DMS53 treated with DMSO at 0.1 percent for 48 hours (cell line): ENCODE results near the gene PLEKHB2.
"Not testable (repeated sequence)": the region's sequence is repeated elsewhere in the genome, so short reads cannot be mapped to it uniquely, and the experiment has no call there.

Source experiments
- DNase-seq: peaks from one replicate; lab custom pipeline; 2025; ENCODE audit not compliant: unreplicated experiment; lab: John Stamatoyannopoulos, UW

The PLEKHB2 gene, protein sequence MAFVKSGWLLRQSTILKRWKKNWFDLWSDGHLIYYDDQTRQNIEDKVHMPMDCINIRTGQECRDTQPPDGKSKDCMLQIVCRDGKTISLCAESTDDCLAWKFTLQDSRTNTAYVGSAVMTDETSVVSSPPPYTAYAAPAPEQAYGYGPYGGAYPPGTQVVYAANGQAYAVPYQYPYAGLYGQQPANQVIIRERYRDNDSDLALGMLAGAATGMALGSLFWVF

DNA sequence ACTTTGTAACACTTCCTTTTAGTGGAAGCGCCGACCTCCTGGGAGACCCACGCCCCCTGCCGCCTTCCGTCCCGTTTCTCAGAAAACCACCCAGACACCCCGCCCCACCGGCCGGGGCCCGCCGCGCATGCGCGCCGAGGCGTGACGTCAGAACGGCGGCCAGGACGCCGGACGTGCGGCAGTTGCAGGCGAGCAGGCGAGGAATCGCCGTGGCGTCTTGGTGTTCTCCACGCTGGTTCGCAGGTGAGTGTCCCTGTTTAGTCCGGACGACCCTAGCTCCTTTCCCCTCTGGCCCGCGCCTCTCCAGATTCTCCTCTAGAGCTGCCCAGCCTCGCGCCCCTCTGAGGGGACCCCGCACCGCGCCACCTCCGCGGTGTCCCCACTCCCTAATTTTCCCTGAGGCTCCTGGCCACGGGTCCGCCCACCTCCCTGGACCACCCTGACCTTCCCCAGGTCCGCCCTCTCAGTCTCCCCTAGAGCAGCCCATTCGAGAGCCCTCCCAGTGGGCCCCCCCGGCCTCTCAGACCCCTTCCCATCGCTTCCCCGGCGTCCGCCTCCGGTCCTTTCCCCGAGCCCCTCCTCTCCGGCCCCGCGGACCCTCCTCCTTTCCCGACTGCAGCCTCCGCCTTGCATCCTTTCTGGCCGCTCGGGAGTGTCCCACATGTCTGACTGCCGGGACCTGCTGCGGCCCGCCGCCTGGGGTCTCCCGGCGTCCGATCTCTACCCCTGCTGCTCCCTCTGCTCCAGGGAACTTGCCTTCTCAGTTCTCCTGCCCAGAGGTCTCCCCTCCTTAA, at the start of gene PLEKHB2:
TSS of gene PLEKHB2 (plus strand) at position 181 of the 794 bp plus-strand sequence. CDS start 15,606 bp downstream, outside the sequence.
- no peak for DNase-seq

DNA sequence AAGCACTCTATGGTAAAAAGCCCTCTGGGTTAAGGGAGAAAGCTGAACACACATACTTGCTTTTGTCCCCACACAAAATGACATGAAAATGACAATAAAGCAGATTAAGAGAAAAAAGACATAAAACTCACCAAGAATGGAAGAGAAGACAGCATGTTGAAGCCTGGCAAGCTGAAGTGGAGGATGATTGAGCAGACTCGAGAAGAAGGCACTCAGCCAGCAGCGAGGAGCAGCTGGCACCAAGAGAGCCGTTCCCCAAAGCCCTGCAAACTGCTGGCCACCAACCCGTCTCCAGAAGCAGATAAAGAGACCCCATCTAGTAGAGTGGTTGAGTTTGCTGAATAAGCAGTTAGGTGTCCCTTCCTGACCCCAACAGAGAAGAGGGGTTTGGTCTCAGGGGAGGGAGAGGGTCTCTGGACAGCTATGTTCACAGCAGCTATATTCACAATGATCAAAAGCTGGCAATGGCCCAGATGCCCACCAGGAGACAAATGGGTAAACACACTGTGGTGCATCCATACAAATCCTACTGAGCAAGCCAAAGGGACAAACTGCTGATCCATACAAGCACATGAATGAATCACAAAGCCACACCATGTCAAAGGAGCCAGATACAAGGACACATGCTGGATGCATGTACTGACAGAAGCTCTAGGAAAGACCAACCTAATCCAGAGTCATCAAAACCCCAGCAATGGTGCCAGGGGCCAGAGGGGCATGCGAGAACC, 48.8 kb upstream of the PLEKHB2 start:
- no peak for DNase-seq

DNA sequence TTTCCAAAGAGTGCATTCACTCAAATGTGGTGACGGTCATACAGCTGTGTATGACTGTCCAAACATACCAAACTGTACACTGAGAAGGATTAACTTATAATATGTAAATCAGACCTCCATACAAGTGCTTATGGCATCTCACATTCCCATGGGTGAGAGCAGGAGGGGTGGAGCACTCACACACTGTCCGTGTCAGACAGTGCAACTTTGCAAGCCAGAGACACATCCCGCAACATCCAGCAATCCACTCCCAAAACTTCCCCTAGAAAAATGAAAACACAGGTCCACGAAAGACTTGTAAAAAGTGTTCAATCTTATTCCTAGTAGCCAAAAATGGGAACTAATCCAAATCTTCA, 48.2 kb upstream of the PLEKHB2 start:
- no peak for DNase-seq

DNA sequence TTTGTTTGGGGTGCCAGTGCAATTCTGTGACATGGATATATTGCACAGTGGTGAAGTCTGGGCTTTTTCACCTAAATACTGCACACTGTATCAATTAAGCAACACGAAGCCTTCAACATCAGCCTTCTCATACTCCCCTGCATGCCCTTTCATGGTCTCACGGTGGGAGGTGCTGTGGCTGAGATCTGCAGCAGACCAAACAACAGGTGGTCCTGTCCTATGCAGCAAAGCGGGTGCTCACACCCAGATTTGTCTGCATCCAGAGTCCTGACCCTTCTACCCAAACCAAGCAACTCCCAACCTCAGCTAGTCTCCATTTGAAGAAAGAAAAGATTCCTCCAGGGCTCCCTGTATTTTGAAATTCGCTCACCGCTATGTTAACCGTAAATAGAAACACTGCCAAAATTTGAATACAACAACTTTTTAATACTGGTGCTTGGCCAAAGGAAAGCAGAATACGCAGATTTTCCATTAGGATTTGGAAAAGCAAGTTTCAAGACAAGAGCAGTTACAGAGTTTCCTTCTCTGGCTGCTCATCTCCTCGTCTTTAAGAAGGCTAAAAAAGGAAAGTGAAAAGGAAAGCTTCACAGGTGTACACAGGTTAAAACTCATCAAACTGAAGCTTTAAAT, 46.8 kb upstream of the PLEKHB2 start:
- DNase-seq, result no peak

DNA sequence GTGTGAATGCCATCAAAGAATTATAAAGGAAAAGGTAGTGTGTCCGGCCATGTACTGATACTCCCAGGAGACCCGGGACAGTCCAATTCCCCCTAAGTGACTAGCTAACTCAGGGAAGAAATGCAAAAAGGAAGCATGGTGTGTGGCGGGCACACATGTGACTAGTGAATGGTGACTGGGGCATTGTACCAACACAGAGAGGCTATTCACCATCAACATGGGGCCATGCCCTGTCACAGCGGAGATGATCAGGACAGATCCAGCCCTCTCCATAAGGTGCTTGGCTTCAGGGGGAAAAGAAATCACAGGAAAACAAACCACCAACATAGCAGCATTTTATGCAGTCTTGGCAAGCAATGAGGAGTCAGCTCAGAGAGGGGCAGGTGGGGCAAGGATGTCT, 46.2 kb upstream of the PLEKHB2 start:
- DNase-seq, result no peak

DNA sequence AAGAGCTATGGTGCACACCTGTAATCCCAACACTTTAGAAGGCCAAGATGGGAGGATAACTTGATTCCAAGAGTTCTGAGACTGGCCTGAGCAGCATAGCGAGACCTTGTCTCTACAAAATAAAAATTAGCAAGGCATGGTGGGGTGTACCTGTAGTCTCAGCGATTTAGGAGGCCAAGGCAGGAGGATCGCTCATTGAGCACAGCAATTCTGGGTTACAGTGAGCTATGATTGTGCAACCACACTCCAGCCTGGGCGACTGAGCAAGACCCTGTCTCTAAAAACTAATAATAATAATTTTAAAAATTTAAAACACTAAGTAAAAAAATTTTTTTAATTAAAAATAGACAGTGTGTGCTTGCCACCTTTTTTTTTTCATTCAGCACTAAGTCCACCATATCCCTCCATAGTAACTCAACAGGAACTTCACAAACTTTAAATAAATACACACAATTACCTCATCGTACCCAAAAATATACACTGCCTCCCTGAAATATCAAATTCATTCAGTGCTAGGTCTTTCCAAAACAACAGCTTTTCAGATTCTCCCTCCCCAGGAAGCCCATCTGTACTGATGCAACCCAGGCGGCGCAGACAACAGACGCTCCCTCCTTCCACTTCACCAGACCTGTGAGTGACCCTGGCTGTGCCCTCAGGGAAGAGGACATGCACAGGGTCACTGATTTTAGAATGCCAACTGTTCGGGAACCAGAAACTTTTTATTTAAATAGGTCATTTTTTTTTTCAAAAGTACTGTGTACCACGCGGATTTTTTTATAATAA, 41.4 kb upstream of the PLEKHB2 start:
- no peak for DNase-seq

DNA sequence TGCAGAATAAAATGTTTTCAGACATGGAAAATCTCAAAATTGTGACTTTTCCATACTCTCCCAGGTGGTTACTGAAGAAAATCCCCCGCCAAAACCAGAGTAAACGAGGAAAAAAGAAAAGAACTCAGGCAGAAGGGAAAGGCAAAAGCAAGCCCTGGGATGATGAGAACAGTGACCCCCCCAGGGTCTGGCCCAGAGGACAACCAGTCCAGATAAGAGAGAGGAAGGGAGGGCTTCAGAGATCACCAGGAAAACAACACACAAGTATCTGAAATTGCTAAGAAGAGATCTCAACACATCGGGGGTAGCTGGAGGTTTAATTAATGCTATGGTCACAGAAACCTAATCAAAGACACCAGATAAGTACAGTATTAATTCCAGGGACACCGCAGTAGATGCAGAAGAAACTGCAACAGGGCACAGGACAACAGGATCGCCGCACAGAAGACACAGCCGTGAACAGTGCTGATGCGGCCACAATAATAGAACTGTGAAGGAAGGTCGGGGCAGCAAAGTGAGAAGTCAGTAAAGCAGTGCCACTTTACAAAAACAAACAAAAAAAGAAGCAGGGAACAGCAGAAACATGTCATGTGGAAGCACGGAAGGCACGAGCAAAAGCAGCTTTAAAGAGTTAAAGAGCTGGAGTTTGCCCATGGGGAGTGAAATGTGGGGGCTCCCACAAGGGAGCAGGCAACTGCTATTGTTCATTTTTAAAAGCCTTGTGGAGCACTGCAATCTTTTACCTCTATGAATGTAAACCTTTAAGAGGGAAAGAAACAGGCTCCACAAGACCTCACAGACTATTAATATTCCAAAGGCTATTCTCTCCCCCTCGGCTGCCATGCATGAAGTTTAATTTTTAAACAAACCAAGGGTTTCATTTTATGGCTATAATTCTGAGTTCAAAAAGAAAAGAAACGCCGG, 40.3 kb upstream of the PLEKHB2 start:
- DNase-seq, result no peak

DNA sequence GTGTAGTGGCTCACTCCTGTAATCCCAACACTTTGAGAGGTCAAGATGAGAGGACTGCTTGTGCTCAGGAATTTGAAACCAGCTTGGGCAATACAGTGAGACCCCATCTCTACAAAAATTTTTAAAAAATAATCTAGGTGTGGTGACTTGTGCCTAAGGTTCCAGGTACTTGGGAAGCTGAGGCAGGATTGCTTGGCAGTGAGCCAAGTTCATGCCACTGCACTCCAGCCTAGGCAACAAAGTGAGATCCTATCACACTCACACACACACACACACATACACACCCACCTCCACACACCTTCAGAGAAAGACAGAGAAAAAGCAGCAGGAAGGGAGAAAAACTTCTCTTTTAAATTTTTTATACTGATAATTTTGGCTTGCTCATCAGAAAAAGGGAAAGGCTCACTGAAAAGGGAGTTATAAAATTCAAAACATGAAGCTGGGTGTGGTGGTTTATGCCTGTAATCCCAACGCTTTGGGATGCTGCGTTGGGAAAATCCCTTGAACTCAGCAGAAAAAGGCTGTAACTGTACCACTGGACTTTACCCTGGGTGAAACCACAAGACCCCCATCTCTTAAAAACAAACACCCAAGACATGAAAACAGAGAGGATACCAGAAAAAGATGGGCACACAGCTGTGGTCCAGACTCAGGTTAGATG, 37.5 kb upstream of the PLEKHB2 start:
- no peak for DNase-seq

DNA sequence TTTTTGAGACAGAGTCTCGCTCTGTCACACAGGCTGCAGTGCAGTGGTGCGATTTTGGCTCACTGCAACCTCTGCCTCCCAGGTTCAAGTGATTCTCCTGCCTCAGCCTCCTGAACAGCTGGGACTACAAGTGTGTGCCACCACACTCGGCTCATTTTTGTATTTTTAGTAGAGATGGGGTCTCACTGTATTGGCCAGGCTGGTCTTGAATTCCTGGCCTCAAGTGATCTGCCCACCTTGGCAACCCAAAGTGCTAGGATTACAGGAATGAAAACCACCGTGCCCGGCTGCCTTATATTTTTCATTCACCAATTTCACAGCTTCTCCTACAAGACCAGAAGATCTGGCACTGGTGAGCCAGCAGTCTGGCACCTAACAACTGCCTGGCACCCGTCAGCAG, 37.0 kb upstream of the PLEKHB2 start:
- not testable (repeated sequence) for DNase-seq

DNA sequence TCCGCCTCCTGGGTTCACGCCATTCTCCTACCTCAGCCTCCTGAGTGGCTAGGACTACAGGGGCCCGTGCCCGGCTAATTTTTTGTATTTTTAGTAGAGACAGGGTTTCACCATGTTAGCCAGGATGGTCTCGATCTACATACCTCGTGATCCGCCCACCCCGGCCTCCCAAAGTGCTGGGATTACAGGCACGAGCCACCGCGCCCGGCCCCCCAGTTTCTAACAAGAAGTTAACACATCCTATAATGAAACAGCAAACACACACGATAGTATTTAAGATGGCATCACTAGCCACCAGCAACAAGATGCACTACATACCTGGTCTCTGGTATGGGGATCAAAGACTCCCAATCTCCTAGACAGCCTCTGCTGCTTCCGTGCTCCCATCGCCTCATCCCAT, 29.6 kb upstream of the PLEKHB2 start:
- not testable (repeated sequence) for DNase-seq

DNA sequence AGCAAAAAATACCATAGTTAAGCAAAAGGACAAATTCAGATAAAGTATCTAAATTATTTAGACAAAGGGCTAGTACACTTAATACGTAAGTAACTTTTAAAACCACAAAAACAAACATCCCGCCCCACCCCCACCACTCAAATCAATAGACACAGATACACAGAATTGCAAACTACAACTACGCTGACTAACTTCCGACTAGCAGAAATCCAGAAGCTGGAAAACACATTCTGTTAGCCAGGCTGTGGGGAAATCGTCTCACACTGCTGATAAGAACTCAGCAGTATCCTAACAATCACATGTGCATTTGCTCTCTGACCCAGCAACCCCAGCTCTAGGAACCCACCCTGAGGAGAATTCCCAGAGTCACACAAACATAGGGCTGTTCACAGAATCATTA, 28.4 kb upstream of the PLEKHB2 start:
- no peak for DNase-seq

DNA sequence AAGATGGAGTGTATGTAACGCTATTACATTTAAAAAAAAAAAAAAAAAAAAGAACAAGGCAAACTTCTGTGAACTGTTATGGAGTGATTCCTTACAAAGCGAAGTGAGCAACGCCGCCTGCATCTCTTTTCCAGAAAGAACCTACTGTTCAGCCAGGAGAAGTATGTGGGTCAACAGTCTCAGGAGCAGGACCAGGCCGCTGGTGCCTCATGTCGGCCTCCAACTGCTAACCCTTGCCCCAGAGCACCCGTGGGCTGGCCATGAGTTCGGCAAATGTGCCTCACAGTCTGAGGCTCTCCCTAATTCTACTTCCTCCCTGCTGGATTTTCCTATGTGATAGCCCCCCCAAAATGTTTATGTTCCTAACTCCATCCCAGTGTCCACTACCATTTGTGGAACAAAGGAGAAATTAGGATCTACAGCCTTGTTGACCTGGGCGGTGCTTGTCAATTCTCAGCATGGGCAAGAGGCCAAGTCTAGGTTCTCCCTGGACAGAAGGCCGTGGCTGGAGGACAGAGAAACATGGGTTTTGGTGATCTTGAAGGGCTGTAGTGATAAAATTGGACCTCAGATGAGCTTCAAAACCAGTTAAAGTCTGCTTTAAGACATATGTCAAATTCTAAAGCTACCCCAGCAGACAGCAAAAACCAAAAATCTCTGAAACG, 27.8 kb upstream of the PLEKHB2 start:
- no peak for DNase-seq

DNA sequence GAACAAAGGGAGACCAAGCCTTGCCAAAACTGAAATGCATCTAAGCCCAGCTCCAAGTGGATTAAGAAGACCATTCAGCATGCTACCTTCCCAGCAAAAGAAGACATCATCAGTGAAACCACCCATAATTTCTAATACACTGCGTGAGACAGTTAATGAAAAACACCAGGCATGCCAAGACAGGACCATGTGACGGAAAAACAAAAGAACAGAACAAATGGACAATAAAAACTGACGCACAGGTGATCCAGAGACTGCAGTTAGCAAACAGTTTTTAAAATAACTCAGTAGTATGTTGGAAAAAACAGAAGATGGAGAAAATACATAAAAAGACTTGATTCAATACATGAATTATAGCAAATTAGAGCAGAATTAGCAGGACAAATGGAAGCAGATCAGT, 27.2 kb upstream of the PLEKHB2 start:
- no peak for DNase-seq

DNA sequence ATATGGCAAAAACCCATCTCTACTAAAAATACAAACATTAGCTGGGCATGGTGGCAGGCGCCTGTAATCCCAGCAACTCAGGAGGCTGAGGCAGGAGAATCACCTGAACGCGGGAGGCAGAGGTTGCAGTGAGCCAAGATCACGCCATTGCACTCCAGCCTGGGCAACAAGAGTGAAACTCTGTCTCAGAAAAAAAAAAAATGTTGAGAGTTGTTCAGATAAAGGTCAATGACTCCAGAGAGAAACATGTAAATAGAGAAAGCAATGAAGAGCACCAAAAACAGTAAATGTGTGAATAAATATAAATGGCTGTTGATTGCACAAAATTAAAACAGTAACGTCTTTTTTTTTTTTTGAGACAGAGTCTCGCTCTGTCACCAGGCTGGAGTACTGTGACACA, 25.2 kb upstream of the PLEKHB2 start:
- not testable (repeated sequence) for DNase-seq

DNA sequence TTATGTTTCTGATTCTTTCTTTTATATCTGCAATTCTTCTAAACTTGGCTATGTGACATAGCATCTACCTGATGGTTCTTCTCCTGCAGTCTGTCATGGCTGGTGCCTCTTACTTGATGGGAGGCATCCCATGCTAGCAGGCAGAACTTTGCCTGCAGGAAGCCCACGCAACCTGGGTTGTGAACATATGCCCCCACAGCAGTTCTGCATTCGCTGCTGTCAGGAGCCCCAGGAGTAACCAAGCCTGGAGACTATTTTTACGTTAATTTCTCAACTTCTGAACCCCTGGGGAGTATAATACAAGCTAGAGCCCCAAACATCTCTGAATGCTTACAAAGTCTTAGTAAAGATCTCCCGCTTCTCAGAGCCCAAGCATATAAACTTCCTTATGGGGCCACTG, 23.9 kb upstream of the PLEKHB2 start:
- no peak for DNase-seq

DNA sequence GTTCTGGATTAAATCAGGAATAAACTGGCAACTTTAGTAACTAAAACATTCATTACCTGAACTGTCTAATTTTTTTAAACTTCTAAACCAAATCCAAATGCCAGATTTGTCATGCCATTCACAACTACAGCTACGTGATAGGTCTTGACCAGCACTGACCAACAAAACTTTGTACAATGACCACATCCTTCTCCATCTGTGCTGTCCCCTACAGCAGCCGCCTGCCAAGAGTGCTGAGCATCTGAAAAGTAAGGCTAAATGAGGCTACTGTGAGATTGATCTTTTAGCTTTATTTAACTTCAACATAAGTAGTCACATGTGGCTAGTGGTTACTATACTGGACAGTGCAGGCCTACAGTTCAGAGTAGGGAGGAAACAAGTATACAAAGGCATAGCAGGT, 19.5 kb upstream of the PLEKHB2 start:
- DNase-seq, result no peak

DNA sequence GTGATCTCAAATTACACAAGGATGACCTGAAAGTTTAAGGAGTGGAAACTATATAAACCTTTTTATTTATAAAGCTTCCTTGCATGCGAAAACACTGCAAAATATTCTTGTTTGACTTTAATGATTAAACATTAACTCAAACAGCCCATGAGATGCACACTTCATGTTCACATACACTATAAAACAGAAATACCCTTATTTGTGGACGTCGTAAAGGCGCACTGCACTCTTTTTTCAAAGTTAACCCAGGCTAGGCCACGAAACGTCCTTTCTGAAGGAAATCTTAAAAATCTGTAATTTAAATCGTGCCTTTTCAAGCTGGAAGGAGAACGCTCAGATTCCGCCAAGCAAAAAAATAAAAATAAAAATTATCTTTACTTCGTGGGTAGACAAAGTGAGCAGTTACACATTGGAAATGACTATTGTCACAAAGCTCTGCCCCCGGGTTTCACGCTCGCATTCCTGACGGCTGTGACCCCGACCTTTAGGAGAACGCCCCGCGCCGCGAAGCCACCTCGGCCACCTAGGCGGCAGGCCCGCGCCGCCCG, 12.6 kb upstream of the PLEKHB2 start:
- DNase-seq, result no peak

DNA sequence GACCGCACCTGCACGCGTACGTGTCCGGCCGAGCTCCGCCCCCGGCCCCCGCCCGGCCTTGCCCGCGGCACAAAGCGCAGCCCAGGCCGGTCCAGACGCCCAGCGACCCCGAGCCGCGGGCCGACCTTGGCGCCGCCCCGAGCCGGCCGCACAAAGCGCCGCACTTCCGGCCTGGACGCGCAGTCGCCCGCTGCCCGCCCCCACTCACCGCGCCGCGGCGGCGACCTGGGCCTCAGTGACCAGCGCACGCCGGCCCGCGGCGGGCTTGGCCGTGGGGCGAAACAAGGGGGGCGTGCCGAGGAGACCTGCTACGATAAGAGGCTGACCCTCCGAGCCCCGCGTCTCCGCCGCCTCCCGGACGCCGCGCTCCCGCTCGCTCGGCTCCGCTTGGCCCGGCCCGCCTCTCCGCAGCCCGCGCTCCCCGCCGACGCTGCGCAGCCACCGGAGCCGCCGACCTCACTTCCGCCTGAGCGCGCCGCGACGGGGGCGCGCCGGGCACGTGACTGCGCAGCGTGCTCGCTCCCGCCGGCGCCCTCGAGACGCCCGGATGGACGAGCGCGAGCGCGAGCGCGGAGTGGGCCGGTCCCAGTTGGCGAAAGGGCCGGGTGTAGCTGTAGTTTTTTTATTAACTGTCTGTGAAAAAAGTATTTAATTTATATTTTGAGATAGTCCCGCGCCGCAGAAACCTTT, 12.0 kb upstream of the PLEKHB2 start, which contains the start of gene FAM168B:
TSS of gene FAM168B (minus strand) at position 455 of the 690 bp plus-strand sequence. CDS start 10,814 bp downstream, outside the sequence.
- DNase-seq, result no peak
